Measurements from ENCODE around the gene QDPR.

QDPR gene

GRCh38 chr4:17494258-17495190, 17.4 kb downstream of the QDPR start:
- in situ Hi-C loops (cut with MboI; ENCODE audit: low pct_unique_long_range_greater_than_20kb, low sequenced_read_pairs, unreplicated experiment): no loop called here
- no peak for TF ChIP-seq CTCF (IDR thresholded peaks at IDR 0.05; ENCODE audit: extremely low read depth, insufficient read depth, missing control alignments)
- DNase-seq (ENCODE audit: low spot score): no peak

- in situ Hi-C loops (cut with MboI; ENCODE audit: low pct_unique_long_range_greater_than_20kb, low sequenced_read_pairs, unreplicated experiment): no loop called here
- no peak for TF ChIP-seq CTCF (IDR thresholded peaks at IDR 0.05; ENCODE audit: extremely low read depth, insufficient read depth, missing control alignments)
- DNase-seq (ENCODE audit: low spot score): no peak
Measured at GRCh38 chr4:17493619-17494018, 18.3 kb downstream of the QDPR start.

- DNase-seq (ENCODE audit: low spot score): no peak
- in situ Hi-C loops (cut with MboI; ENCODE audit: low pct_unique_long_range_greater_than_20kb, low sequenced_read_pairs, unreplicated experiment): no loop called here
- no peak for TF ChIP-seq CTCF (IDR thresholded peaks at IDR 0.05; ENCODE audit: extremely low read depth, insufficient read depth, missing control alignments)
Measured at GRCh38 chr4:17492876-17493275, 19.0 kb downstream of the QDPR start.

GRCh38 chr4:17492058-17492741, 19.7 kb downstream of the QDPR start:
- no peak for TF ChIP-seq CTCF (IDR thresholded peaks at IDR 0.05; ENCODE audit: extremely low read depth, insufficient read depth, missing control alignments)
- in situ Hi-C loops (cut with MboI; ENCODE audit: low pct_unique_long_range_greater_than_20kb, low sequenced_read_pairs, unreplicated experiment): no loop called here
- no peak for DNase-seq (ENCODE audit: low spot score)

- in situ Hi-C loops (cut with MboI; ENCODE audit: low pct_unique_long_range_greater_than_20kb, low sequenced_read_pairs, unreplicated experiment): no loop called here
Measured at GRCh38 chr4:17491196-17491595, 20.7 kb downstream of the QDPR start.

More at GRCh38 chr4:17491196-17491595, 20.7 kb downstream of the QDPR start:
- DNase-seq (ENCODE audit: low spot score): no peak
- no peak for TF ChIP-seq CTCF (IDR thresholded peaks at IDR 0.05; ENCODE audit: extremely low read depth, insufficient read depth, missing control alignments)

Data from GM13977 (cell line).